GM12874 (cell line): ENCODE data around the gene CCDC88C.

Experiments
- CTCF ChIP-seq: IDR thresholded peaks from 2 replicates; pipeline ENCODE4 v1.5.1; 2011; ENCODE audit warnings: low read depth, mild to moderate bottlenecking, control low read depth, low read length, moderate library complexity; ENCODE audit not compliant: insufficient read depth

CCDC88C gene

GRCh38 chr14:91238085-91238484 lies 179.5 kb downstream of the CCDC88C start:
- TF ChIP-seq CTCF: no peak

- TF ChIP-seq CTCF: no peak
Observed at GRCh38 chr14:91237219-91237618, 180.4 kb downstream of the CCDC88C start.

- no peak for TF ChIP-seq CTCF
Observed at GRCh38 chr14:91235841-91236240, 181.8 kb downstream of the CCDC88C start.

- no peak for TF ChIP-seq CTCF
Observed at GRCh38 chr14:91234791-91235114, 182.9 kb downstream of the CCDC88C start.

GRCh38 chr14:91233936-91234790 lies 183.5 kb downstream of the CCDC88C start:
- TF ChIP-seq CTCF: no peak

GRCh38 chr14:91232603-91233002 lies 185.0 kb downstream of the CCDC88C start:
- no peak for TF ChIP-seq CTCF

- TF ChIP-seq CTCF: no peak
Observed at GRCh38 chr14:91232052-91232451, 185.6 kb downstream of the CCDC88C start.

- no peak for TF ChIP-seq CTCF
Observed at GRCh38 chr14:91231446-91231845, 186.2 kb downstream of the CCDC88C start.
